ENCODE results near the gene UBE2E2. TPM values are rescaled to one million over a fixed set of nuclear protein-coding genes. Genes with fewer than 3 reads are reported as not detected.

Gene UBE2E2
- total RNA-seq, 1 experiment from 2014 or later: 38.6 TPM

- no peak overlapping the region for H3K4ac ChIP-seq (ENCODE audit: low read depth, low read length)
- no peak overlapping the region for H2BK5ac ChIP-seq (ENCODE audit: insufficient read length, low read length)
- no peak overlapping the region for H4K91ac ChIP-seq (ENCODE audit: insufficient read length, low read depth, low read length)
- Mint-ChIP-seq H3K4me3 (no peak overlapping the region), H3K9me3 (no peaks in the 10 kb centered on the region), H3K36me3 (ENCODE audit: insufficient read depth in 1 of 3, low read depth in 3 of 3) (no peaks in the 10 kb centered on the region; a peak in 1 of 7 replicates), H3K27me3 (ENCODE audit: low read depth) (no peaks in the 10 kb centered on the region), H3K4me1 (peaks cover 10% of the 10 kb centered on the region in 2 experiments), H3K27ac (peak overlapping the region in 1 of 3 experiments; percentile 23; a peak in 1 of 7 replicates)
- no peaks in the 10 kb centered on the region for H3K23me2 ChIP-seq (ENCODE audit: insufficient read length, low read depth, low read length, poor library complexity, severe bottlenecking)
- H2AK5ac ChIP-seq (ENCODE audit: insufficient read length, low read length): no peak overlapping the region
- H3K4me1 ChIP-seq (ENCODE audit: insufficient read depth, low read length): no peaks in the 10 kb centered on the region
- H3K4me2 ChIP-seq (ENCODE audit: insufficient read depth, insufficient read length, low read length): no peak overlapping the region
- no peak overlapping the region for H2BK20ac ChIP-seq (ENCODE audit: low read depth, low read length, poor library complexity, severe bottlenecking)
- no peak overlapping the region for H2BK15ac ChIP-seq (ENCODE audit: low read depth, low read length)
- H3K79me2 ChIP-seq (ENCODE audit: insufficient read depth, low read length): no peaks in the 10 kb centered on the region
- no peak overlapping the region for H2AFZ ChIP-seq (ENCODE audit: low read length)
- no peak overlapping the region for H3K56ac ChIP-seq (ENCODE audit: insufficient read length, low read depth, low read length)
- no peak overlapping the region for H4K5ac ChIP-seq (ENCODE audit: insufficient read length, low read depth, low read length)
- H3K27ac ChIP-seq (ENCODE audit: insufficient read length, low read depth, low read length): no peak overlapping the region
- H3K14ac ChIP-seq (ENCODE audit: insufficient read depth, low read length): no peak overlapping the region
- no peaks in the 10 kb centered on the region for H3K9me3 ChIP-seq (ENCODE audit: control insufficient read depth, low read depth, low read length)
- TF ChIP-seq CTCF (conservative IDR thresholded peaks at IDR 0.05): no peak
- no peak for DNase-seq
- WGBS (ENCODE audit: extremely low coverage, insufficient read length, low lambda C conversion rate): no CpG with 5 or more reads among the region's 3 CpGs
- no peak overlapping the region for H2BK120ac ChIP-seq (ENCODE audit: low read depth, low read length, poor library complexity, severe bottlenecking)
- no peaks in the 10 kb centered on the region for H3K27me3 ChIP-seq (ENCODE audit: insufficient read depth, low read length)
- H3K9ac ChIP-seq (ENCODE audit: extremely low read depth, insufficient read length, low read length): no peak overlapping the region
- no peak overlapping the region for H2BK12ac ChIP-seq (ENCODE audit: insufficient read length, low read depth, low read length)
- no peak overlapping the region for H3K18ac ChIP-seq (ENCODE audit: insufficient read length, low read depth, low read length)
- H4K20me1 ChIP-seq (ENCODE audit: control insufficient read depth, insufficient read depth, insufficient read length): no peaks in the 10 kb centered on the region
- H3T11ph ChIP-seq (ENCODE audit: low read length): no peak overlapping the region
- no peak overlapping the region for H4K8ac ChIP-seq (replicated peaks; ENCODE audit: insufficient read length, low read depth, low read length)
- no peak overlapping the region for H3K23ac ChIP-seq (ENCODE audit: insufficient read length, low read depth, low read length)
- no peaks in the 10 kb centered on the region for H3K79me1 ChIP-seq (ENCODE audit: insufficient read depth, low read depth, low read length, poor library complexity, severe bottlenecking)
Measured at GRCh38 chr3:23182996-23183513, 20.1 kb upstream of the UBE2E2 start.

Measured in H9 (cell line).